ENCODE data around the gene WDFY2.

The WDFY2 gene

DNA sequence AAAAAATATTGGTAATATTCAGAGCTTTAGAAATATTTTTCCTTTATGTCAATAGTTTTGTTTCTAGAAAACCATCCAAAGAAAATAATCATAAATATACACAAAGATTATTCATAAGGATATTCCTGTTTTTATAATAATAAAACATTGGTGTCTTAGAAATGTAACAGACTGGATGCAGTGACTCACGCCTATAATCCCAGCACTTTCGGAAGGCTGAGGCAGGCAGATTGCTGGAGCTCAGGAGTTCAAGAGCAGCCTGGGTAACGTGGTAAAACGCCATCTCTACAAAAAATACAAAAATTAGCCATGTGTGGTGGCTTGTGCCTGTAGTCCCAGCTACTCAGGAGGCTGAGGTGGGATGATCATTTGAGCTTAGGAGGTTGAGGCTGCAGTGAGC, 112.9 kb downstream of the WDFY2 start:
- in situ Hi-C loops (cut with HindIII; ENCODE audit: low pct_unique_long_range_greater_than_20kb, low sequenced_read_pairs): no loop called here
- TF ChIP-seq JUND (IDR thresholded peaks at IDR 0.05; ENCODE audit: low read depth): no peak
- DNase-seq (ENCODE audit: low read depth in 1 of 2, low spot score in 1 of 2): no peak

DNA sequence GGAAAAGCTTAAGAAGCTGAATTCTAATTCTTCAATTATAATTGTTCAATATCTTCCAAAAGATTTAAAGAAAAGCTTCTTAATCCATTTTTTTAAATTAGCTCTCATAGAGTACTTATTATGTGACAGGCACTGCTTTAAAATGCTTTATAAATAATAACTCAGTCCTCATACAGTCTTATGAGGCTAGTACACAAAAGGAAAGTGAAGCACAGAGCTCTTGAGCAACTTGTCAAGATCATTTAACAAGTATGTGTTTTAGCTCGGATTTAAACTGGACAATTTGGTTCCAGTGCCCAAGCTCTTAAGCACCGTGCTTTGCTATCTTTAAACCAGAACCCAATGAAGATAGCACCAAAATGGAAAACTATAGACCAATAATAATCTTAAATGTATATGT, 113.6 kb downstream of the WDFY2 start:
- no peak for DNase-seq (ENCODE audit: low read depth in 1 of 2, low spot score in 1 of 2)
- TF ChIP-seq JUND (IDR thresholded peaks at IDR 0.05; ENCODE audit: low read depth): no peak
- in situ Hi-C loops (cut with HindIII; ENCODE audit: low pct_unique_long_range_greater_than_20kb, low sequenced_read_pairs): no loop called here

GRCh38 chr13:51698352-51698751, 114.1 kb downstream of the WDFY2 start:
- in situ Hi-C loops (cut with HindIII; ENCODE audit: low pct_unique_long_range_greater_than_20kb, low sequenced_read_pairs): no loop called here
- DNase-seq (ENCODE audit: low read depth in 1 of 2, low spot score in 1 of 2): no peak
- no peak for TF ChIP-seq JUND (IDR thresholded peaks at IDR 0.05; ENCODE audit: low read depth)

GRCh38 chr13:51704399-51705313, 120.4 kb downstream of the WDFY2 start:
- in situ Hi-C loops (cut with HindIII; ENCODE audit: low pct_unique_long_range_greater_than_20kb, low sequenced_read_pairs): no loop called here
- DNase-seq (ENCODE audit: low read depth in 1 of 2, low spot score in 1 of 2): no peak
- no peak for TF ChIP-seq JUND (IDR thresholded peaks at IDR 0.05; ENCODE audit: low read depth)

GRCh38 chr13:51707461-51707860, 123.2 kb downstream of the WDFY2 start:
- DNase-seq (ENCODE audit: low read depth in 1 of 2, low spot score in 1 of 2): no peak
- no peak for TF ChIP-seq JUND (IDR thresholded peaks at IDR 0.05; ENCODE audit: low read depth)
- in situ Hi-C loops (cut with HindIII; ENCODE audit: low pct_unique_long_range_greater_than_20kb, low sequenced_read_pairs): no loop called here

- in situ Hi-C loops (cut with HindIII; ENCODE audit: low pct_unique_long_range_greater_than_20kb, low sequenced_read_pairs): no loop called here
- no peak for TF ChIP-seq JUND (IDR thresholded peaks at IDR 0.05; ENCODE audit: low read depth)
- no peak for DNase-seq (ENCODE audit: low read depth in 1 of 2, low spot score in 1 of 2)
These were observed 129.5 kb downstream of the WDFY2 start for GRCh38 chr13:51713807-51714206.

GRCh38 chr13:51714663-51715168, 130.5 kb downstream of the WDFY2 start:
- in situ Hi-C loops (cut with HindIII; ENCODE audit: low pct_unique_long_range_greater_than_20kb, low sequenced_read_pairs): no loop called here
- TF ChIP-seq JUND (IDR thresholded peaks at IDR 0.05; ENCODE audit: low read depth): no peak
- no peak for DNase-seq (ENCODE audit: low read depth in 1 of 2, low spot score in 1 of 2)

GRCh38 chr13:51715613-51716012, 131.4 kb downstream of the WDFY2 start:
- no peak for DNase-seq (ENCODE audit: low read depth in 1 of 2, low spot score in 1 of 2)
- in situ Hi-C loops (cut with HindIII; ENCODE audit: low pct_unique_long_range_greater_than_20kb, low sequenced_read_pairs): no loop called here
- no peak for TF ChIP-seq JUND (IDR thresholded peaks at IDR 0.05; ENCODE audit: low read depth)

DNA sequence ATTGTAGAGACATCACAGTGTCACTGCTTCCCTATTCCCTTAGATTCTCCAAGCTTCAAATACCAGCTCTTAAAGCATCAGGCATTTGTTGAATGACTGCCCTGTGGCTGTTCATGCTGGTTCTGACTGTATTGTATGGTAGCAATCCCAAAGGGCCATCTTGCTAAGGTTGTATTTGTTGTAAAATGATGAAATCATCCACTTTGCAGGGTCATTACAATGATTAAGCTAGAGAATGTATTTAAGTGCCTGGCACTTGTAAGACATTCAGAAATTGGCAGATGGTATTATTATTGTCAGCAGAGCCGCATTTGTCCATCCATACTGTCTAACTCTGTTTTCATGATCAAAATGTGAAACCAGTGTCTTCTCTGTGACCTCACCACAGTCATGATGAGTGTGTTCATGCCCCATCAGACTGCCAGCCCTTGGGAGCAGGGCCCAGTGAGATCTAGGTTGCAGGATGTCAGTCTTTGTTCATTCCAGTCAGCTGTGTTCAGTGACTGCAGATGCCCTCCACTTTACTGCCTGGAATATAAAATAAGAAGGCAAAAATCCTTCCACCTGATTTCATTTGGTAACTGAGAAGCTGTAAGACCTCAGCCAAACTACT, 133.6 kb downstream of the WDFY2 start:
- TF ChIP-seq JUND (IDR thresholded peaks at IDR 0.05; ENCODE audit: low read depth): no peak
- no peak for DNase-seq (ENCODE audit: low read depth in 1 of 2, low spot score in 1 of 2)

GRCh38 chr13:51719394-51719793, 135.1 kb downstream of the WDFY2 start:
- TF ChIP-seq JUND (IDR thresholded peaks at IDR 0.05; ENCODE audit: low read depth): no peak
- in situ Hi-C loops (cut with HindIII; ENCODE audit: low pct_unique_long_range_greater_than_20kb, low sequenced_read_pairs): no loop called here

More for the DNA sequence above, 133.6 kb downstream of the WDFY2 start:
- in situ Hi-C loops (cut with HindIII; ENCODE audit: low pct_unique_long_range_greater_than_20kb, low sequenced_read_pairs): no loop called here

DNA sequence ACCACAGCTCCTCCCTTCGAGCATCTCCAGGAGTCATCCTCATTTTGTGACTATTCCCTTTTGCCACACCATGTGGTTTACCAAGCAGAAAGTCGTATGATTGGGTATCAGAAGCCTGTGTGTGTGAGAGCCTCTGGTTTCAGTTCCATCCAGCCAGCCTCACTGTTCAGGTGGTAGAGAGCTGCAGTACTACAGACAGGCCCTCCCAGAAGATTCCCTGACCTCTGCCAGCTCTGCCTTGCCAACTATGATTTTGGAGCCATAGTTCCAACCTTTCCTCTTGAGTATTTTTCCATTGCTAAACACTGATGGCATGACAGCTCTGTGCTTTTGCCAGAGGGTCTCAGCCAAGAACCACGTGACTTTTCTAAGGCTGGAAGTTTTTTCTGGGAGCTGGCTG, 137.2 kb downstream of the WDFY2 start:
- no peak for DNase-seq (ENCODE audit: low read depth in 1 of 2, low spot score in 1 of 2)
- in situ Hi-C loops (cut with HindIII; ENCODE audit: low pct_unique_long_range_greater_than_20kb, low sequenced_read_pairs): no loop called here
- TF ChIP-seq JUND (IDR thresholded peaks at IDR 0.05; ENCODE audit: low read depth): no peak

More at GRCh38 chr13:51719394-51719793, 135.1 kb downstream of the WDFY2 start:
- DNase-seq (ENCODE audit: low read depth in 1 of 2, low spot score in 1 of 2): no peak

- TF ChIP-seq JUND (IDR thresholded peaks at IDR 0.05; ENCODE audit: low read depth): no peak
- in situ Hi-C loops (cut with HindIII; ENCODE audit: low pct_unique_long_range_greater_than_20kb, low sequenced_read_pairs): no loop called here
- DNase-seq (ENCODE audit: low read depth in 1 of 2, low spot score in 1 of 2): no peak
These were observed 139.3 kb downstream of the WDFY2 start for GRCh38 chr13:51723529-51723928.

DNA sequence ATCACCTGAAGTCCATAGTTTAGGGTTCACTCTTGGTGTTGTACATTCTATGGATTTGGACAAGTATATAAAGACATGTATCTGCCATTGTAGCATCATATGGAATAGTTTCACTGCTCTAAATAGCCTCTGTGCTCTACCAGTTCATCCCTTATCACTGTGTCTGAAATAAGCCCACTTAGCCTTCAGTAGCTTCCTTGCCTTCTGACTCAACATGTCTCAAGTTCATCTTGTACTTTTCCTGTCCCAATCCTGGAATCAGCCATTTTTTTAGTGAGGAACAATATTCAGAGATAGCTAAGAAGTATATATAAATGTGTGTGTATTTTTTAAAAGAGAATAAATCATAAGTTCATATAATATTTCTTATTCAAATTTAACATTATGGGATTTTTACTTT, 140.5 kb downstream of the WDFY2 start:
- in situ Hi-C loops (cut with HindIII; ENCODE audit: low pct_unique_long_range_greater_than_20kb, low sequenced_read_pairs): no loop called here
- no peak for TF ChIP-seq JUND (IDR thresholded peaks at IDR 0.05; ENCODE audit: low read depth)
- DNase-seq (ENCODE audit: low read depth in 1 of 2, low spot score in 1 of 2): no peak

Measured in T47D (cell line).